ENCODE results near the gene AHSP.

- TF ChIP-seq CTCF (conservative IDR thresholded peaks at IDR 0.05 in 1 of 2, IDR thresholded peaks at IDR 0.05 in 1 of 2; ENCODE audit: extremely low read depth in 1 of 2, insufficient read depth in 1 of 2, low read depth in 1 of 2, low read length in 2 of 2) (no peak), EZH2 (IDR thresholded peaks at IDR 0.05; ENCODE audit: borderline replicate concordance, low read length) (no peak)
Measured at GRCh38 chr16:31522071-31522470, 5.6 kb upstream of the AHSP start.
